Chondrocyte (in vitro differentiated cells): ENCODE data around the gene BCAT1. TPM values are rescaled to one million over a fixed set of nuclear protein-coding genes. Genes with fewer than 3 reads are reported as not detected.

Source experiments
- DNase-seq: peaks from one replicate; pipeline ENCODE4 v3.0.0; 2021; ENCODE audit warnings: mixed read lengths, low spot score
- H3K27ac Mint-ChIP-seq: one replicate; pipeline ENCODE4 v1.8.0; 2021; ENCODE audit warnings: mild to moderate bottlenecking, moderate library complexity, mixed read lengths; ENCODE audit not compliant: unreplicated experiment
- H3K27me3 Mint-ChIP-seq: 2 replicates; pipeline ENCODE4 v1.8.0; 2021; ENCODE audit warnings: low read depth, mixed read lengths
- H3K36me3 Mint-ChIP-seq: 2 replicates; pipeline ENCODE4 v1.8.0; 2021; ENCODE audit warnings: low read depth, mixed read lengths
- H3K4me1 Mint-ChIP-seq: 2 replicates; pipeline ENCODE4 v1.8.0; 2021; ENCODE audit warnings: low read depth, mild to moderate bottlenecking, mixed read lengths
- H3K4me3 Mint-ChIP-seq: one replicate; pipeline ENCODE4 v1.8.0; 2021; ENCODE audit warnings: mild to moderate bottlenecking, moderate library complexity, mixed read lengths; ENCODE audit not compliant: unreplicated experiment
- H3K9me3 Mint-ChIP-seq: 2 replicates; pipeline ENCODE4 v1.8.0; 2021; ENCODE audit warnings: low read depth, mixed read lengths
- total RNA-seq: library from RNA; stranded (reverse); gene quantifications from 3 replicates; pipeline ENCODE4 v1.2.1, GENCODE V29; 2021
- TF ChIP-seq, protein P1 (sequence below): fragments of 200-600 bp; sonication (generic); IDR thresholded peaks from 2 replicates; pipeline ENCODE4 v1.5.0; 2021; ENCODE audit warnings: antibody characterized with exemption, mild to moderate bottlenecking, moderate library complexity

Gene BCAT1
- total RNA-seq, 1 donor from 2014 or later, result 240 TPM

DNA sequence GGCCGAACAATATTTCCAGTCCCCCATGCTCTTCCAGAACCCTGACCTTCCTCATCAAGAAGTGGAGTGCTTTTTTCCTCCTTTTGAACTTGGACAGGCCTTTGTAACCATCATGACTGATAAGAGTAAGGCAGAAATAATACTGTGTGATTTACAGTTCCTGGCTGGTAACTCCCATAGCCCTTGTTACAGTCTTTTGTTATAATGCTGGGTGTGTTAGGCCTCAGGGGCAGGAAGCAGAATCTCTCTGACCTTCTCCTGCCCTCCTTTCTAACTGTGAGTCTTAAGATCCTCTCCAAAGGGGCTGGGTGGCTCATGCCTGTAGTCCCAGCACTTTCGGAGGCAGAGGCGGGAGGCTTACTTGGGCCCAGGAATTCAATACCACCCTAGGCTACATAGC is 59.5 kb downstream of the BCAT1 start:
- TF ChIP-seq, protein P1, sequence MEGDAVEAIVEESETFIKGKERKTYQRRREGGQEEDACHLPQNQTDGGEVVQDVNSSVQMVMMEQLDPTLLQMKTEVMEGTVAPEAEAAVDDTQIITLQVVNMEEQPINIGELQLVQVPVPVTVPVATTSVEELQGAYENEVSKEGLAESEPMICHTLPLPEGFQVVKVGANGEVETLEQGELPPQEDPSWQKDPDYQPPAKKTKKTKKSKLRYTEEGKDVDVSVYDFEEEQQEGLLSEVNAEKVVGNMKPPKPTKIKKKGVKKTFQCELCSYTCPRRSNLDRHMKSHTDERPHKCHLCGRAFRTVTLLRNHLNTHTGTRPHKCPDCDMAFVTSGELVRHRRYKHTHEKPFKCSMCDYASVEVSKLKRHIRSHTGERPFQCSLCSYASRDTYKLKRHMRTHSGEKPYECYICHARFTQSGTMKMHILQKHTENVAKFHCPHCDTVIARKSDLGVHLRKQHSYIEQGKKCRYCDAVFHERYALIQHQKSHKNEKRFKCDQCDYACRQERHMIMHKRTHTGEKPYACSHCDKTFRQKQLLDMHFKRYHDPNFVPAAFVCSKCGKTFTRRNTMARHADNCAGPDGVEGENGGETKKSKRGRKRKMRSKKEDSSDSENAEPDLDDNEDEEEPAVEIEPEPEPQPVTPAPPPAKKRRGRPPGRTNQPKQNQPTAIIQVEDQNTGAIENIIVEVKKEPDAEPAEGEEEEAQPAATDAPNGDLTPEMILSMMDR, result no peak
- no peaks in the 10 kb centered on the region for H3K9me3 Mint-ChIP-seq
- H3K27me3 Mint-ChIP-seq, result no peaks in the 10 kb centered on the region
- H3K4me3 Mint-ChIP-seq, result no peak overlapping the region
- H3K36me3 Mint-ChIP-seq, result peaks cover 13% of the 10 kb centered on the region
- no peak overlapping the region for H3K27ac Mint-ChIP-seq
- DNase-seq, result no peak
- peaks cover 3% of the 10 kb centered on the region for H3K4me1 Mint-ChIP-seq

DNA sequence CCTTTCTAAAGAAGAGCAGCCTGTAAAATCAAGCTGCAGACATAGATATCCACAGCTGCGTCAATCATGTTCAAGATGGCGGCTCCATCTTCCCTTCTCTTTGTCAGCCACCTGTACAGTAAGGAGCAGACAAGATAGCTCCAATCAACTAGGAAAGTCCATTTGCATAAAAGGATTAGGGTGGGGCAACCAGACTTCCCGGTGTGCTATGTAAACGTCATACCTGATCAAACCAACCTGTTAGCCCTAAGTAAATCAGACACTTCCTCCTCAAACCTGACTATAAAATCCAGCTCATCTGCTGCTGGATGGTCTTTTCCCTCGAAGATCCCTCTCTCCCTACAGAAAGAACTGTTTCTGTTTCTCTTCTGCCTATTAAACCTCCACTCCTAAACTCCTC is 60.1 kb downstream of the BCAT1 start:
- H3K4me1 Mint-ChIP-seq, result no peaks in the 10 kb centered on the region
- no peak for DNase-seq
- H3K27me3 Mint-ChIP-seq, result no peaks in the 10 kb centered on the region
- TF ChIP-seq, protein P1, result no peak
- H3K27ac Mint-ChIP-seq, result no peak overlapping the region
- H3K9me3 Mint-ChIP-seq, result no peaks in the 10 kb centered on the region
- peaks cover 12% of the 10 kb centered on the region for H3K36me3 Mint-ChIP-seq
- H3K4me3 Mint-ChIP-seq, result no peak overlapping the region

DNA sequence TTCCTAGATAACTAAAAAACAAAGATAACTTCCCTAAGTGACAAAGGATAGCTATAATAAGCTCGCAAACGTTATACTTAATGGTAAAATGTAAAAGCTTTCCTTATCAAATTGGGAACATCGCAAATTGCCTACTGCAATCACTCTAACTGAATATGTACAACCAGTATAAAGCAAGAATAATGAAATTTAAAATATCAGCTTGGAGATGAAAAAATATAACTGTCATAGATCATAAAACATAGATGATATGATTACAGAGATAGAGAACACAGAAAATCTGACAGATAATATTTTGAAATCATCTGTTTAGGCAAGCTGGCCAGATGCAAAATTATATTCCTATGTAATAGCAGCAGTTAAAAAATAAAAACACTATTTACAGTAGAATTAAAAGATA is 64.0 kb downstream of the BCAT1 start:
- Mint-ChIP-seq H3K27ac (no peak overlapping the region), H3K36me3 (peaks cover 15% of the 10 kb centered on the region), H3K4me3 (no peak overlapping the region), H3K4me1 (peaks cover 5% of the 10 kb centered on the region), H3K27me3 (no peaks in the 10 kb centered on the region), H3K9me3 (no peaks in the 10 kb centered on the region)
- TF ChIP-seq, protein P1, result no peak
- DNase-seq, result no peak

DNA sequence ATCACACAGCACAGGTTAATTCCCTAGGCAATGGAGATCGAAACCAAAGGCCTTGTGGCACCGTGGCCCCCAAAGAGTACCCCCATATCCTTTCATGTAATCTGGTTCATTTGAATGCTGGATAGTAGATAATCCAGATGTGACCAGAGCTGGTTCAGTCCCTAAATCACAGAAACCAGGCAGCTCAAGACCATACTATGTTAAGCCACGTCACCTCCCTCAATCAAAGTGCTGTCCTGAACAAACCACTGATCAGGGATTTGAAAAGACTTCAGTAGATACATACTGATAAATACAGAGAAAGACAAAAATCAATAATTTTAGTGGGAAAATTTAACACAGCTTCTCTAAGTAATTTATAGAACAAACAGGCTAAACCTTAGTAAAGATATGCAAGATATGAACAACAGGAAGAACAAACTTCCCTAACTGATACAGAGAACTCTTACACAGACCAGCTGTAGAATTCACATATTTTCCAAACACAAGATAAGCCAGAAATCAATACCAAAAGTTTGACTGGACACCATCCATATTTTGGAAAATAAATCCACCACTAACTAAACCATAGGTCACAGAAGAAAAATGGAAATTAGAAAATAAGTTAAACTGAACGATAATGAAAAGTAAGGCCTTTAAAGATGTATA is 67.1 kb downstream of the BCAT1 start:
- DNase-seq, result no peak
- H3K36me3 Mint-ChIP-seq, result peaks cover 33% of the 10 kb centered on the region
- H3K4me3 Mint-ChIP-seq, result no peak overlapping the region
- TF ChIP-seq, protein P1, result no peak
- H3K9me3 Mint-ChIP-seq, result no peaks in the 10 kb centered on the region
- peaks cover 10% of the 10 kb centered on the region for H3K4me1 Mint-ChIP-seq
- H3K27ac Mint-ChIP-seq, result peak overlapping the region; percentile 11
- H3K27me3 Mint-ChIP-seq, result no peaks in the 10 kb centered on the region

DNA sequence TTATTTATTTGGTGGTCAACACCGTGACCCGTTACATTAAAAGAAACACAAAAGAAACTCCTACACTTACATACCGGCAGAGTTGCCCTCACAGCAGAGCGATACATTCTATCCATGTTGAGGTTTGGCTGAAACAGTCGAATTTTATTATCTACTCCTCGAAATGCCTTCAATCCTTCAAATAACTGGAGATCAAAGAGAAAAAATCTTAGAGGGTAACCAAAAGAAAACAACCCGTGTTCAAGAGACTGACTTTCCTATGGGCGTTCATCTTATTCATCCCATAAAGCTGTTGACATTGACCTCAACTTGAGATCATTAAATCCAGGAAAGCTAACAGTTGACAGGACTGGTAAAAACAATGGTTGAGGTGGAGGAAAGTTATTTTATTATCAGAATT is 67.7 kb downstream of the BCAT1 start:
- H3K4me1 Mint-ChIP-seq, result peaks cover 10% of the 10 kb centered on the region
- no peak overlapping the region for H3K4me3 Mint-ChIP-seq
- peaks cover 36% of the 10 kb centered on the region for H3K36me3 Mint-ChIP-seq
- no peaks in the 10 kb centered on the region for H3K27me3 Mint-ChIP-seq
- no peak for DNase-seq
- H3K9me3 Mint-ChIP-seq, result no peaks in the 10 kb centered on the region
- TF ChIP-seq, protein P1, result no peak
- no peak overlapping the region for H3K27ac Mint-ChIP-seq
